SK-N-SH treated with all-trans-retinoic acid at 6 μM for 48 hours (cell line): ENCODE results near the gene HS3ST3B1.

ENCODE experiments used
- BACH2 ChIP-seq: fragments of 250-450 bp; sonication (Bioruptor Pico); IDR thresholded peaks from 2 replicates; pipeline ENCODE4 v1.9.0; 2021; ENCODE audit warnings: mild to moderate bottlenecking, borderline replicate concordance
- CREB5 ChIP-seq: fragments of 250-450 bp; sonication (Bioruptor Pico); IDR thresholded peaks from 2 replicates; pipeline ENCODE4 v1.5.1; 2020; ENCODE audit warnings: low read depth, mild to moderate bottlenecking, moderate library complexity
- CSRNP3 ChIP-seq: fragments of 250-450 bp; sonication (Bioruptor Pico); IDR thresholded peaks from 2 replicates; pipeline ENCODE4 v1.5.1; 2021; ENCODE audit warnings: mild to moderate bottlenecking, moderate library complexity
- GLIS3 ChIP-seq: fragments of 250-450 bp; sonication (Bioruptor Pico); IDR thresholded peaks from 2 replicates; pipeline ENCODE4 v1.5.0; 2020; ENCODE audit warnings: mild to moderate bottlenecking, moderate library complexity
- PATZ1 ChIP-seq: fragments of 250-450 bp; sonication (Bioruptor Pico); IDR thresholded peaks from 2 replicates; pipeline ENCODE4 v1.8.0; 2020; ENCODE audit warnings: mild to moderate bottlenecking, moderate library complexity, borderline replicate concordance
- RARB ChIP-seq: fragments of 250-450 bp; sonication (Bioruptor Pico); IDR thresholded peaks from 2 replicates; pipeline ENCODE4 v1.8.0; 2021; ENCODE audit warnings: mild to moderate bottlenecking, moderate library complexity
- TOX ChIP-seq: fragments of 250-450 bp; sonication (Bioruptor Pico); IDR thresholded peaks from 2 replicates; pipeline ENCODE4 v1.8.0; 2021; ENCODE audit warnings: mild to moderate bottlenecking, moderate library complexity, borderline replicate concordance
- ZFP3 ChIP-seq: fragments of 250-450 bp; sonication (Bioruptor Pico); IDR thresholded peaks from 2 replicates; pipeline ENCODE4 v1.5.0; 2020; ENCODE audit warnings: mild to moderate bottlenecking, moderate library complexity
- ZNF565 ChIP-seq: fragments of 450-650 bp; formaldehyde crosslinking; conservative IDR thresholded peaks from 2 replicates; pipeline ENCODE4 v1.5.0; 2020; ENCODE audit warnings: low read depth, mild to moderate bottlenecking, moderate library complexity
- ZNF8 ChIP-seq: fragments of 450-650 bp; formaldehyde crosslinking; IDR thresholded peaks from 2 replicates; pipeline ENCODE4 v1.5.0; 2020; ENCODE audit warnings: mild to moderate bottlenecking, moderate library complexity

GRCh38 chr17:14334276-14334840, 33.5 kb downstream of the HS3ST3B1 start:
- TF ChIP-seq GLIS3 (CRISPR knock-in tag) (no peak), ZNF565 (CRISPR knock-in tag) (no peak), RARB (CRISPR knock-in tag) (no peak), PATZ1 (CRISPR knock-in tag) (no peak), CSRNP3 (CRISPR knock-in tag) (no peak), BACH2 (CRISPR knock-in tag) (no peak), CREB5 (CRISPR knock-in tag) (no peak), ZNF8 (CRISPR knock-in tag) (no peak), TOX (CRISPR knock-in tag) (no peak), ZFP3 (CRISPR knock-in tag) (no peak)
